CD4-positive, alpha-beta T cell treated with Interleukin-15 for 1 hour (primary cell): ENCODE results near the gene LSM11.

ENCODE experiments used
- DNase-seq: peaks from one replicate; pipeline ENCODE4 v3.0.0-alpha.2; 2020

Gene LSM11

GRCh38 chr5:157778121-157778805 lies 34.8 kb downstream of the LSM11 start:
- no peak for DNase-seq

DNA sequence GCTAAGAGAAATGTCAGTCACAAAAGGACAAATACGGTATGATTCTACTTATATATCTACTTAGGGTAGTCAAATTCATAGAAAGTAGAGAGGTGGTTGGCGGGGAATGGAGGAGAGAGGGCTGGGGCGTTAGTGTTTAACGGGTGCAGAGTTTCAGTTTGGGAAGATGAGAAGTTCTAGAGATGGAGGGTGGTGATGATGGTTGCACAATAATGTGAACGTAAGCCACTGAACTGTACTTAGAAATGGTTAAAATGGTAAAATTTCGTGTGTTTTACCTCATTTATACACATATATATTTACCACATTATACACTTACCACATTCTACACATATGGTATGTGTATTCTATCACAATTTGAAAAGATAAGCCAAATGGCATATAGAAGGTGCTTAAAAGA lies 35.7 kb downstream of the LSM11 start:
- no peak for DNase-seq

DNA sequence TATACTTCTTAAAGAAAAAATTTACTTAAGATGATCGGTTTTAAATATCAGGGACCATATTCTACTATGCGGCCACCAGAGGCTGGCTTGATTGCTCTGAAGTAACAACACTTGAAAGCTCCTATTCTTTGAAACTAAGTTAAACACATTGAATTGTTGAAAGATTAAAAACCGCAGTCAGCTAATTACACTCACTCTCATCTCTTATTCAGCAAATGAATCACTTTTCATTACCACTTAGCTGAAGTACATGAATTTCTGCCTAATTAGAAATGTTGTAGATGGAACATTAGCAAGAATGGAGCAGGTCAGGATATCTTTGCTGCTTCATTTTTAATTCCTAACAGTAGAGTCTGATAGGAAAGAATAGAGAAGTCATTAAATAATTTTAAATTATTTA lies 42.3 kb downstream of the LSM11 start:
- no peak for DNase-seq

DNA sequence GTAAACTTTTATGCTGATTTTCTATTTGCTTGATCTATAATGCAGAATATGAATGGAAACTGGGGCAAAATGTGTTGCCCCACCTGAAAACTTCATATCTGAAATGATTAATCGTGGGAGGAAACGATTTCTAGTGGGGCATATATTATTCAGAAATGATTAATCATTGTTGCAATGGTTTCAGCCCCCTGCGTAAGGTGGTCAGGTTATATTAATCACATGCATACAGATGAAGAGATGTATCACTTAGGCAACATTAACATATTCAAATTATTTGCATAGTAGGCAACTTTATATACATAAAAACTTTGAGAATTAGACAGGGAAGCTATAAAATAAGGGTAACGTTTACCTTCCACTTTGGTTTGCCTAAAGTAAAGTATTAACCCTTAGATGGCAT lies 49.8 kb downstream of the LSM11 start:
- DNase-seq: no peak

DNA sequence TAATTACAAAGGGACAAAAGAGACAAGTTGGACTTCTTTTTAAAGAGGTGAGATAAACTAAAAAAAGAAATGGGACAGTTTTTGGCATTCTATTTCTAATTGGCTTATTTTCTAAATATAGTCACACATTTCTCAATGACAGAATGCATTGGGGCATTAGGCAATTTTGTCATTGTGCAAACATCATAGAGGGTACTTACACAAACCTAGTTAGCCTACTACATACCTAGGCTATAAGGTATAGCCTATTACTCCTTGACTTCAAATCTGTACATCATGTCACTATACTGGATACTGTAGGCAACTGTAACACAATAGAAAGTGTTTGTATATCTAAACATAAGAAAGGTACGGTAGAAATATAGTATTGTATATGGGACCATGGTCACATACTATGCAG lies 56.1 kb downstream of the LSM11 start:
- no peak for DNase-seq

- DNase-seq: no peak
Measured at GRCh38 chr5:157800137-157800536, 56.6 kb downstream of the LSM11 start.

DNA sequence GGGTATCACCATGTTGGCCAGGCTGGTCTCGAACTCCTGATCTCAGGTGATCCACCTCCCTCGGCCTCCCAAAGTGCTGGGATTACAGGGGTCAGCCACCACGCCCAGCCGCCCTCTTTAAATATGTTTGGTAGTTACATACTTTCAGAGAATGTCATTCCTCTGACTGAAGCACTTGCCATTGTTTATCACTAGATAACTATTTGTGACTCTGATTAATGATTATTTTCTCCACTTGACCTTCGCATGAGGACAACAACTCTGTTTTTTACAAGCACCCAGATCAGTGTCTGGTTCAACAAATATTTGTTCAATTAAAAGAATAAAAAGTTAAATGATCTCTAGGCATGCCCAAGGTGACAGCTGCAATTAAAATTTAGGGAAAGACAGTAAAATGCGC lies 59.2 kb downstream of the LSM11 start:
- no peak for DNase-seq

DNA sequence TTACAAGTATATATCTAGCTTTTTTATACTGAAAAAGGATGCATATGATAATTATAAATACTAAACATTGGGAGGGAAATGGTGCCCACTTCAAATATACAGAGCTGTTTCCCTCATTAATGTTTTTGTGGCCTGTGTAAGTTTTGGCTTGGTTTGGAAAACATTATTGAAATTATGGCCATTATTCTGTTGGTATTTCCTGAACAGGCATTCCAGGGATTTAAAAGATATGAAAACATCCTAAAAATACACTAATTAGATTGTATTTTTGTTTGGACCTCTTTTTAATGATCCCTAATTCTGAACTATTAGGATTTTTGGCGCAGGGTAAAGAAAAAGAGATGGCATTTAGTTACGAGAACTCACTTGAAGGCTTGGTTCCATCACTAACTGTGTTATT lies 64.5 kb downstream of the LSM11 start:
- no peak for DNase-seq
